HG02885 (cell line): Measurements from ENCODE around the gene PPIA.
"Not testable (repeated sequence)": the region's sequence is repeated elsewhere in the genome, so short reads cannot be mapped to it uniquely, and the experiment has no call there.

Experiments used
- ATAC-seq: cut with Tn5 transposase; IDR thresholded peaks from one replicate; pipeline ENCODE4 v1.9.1; 2021; ENCODE audit warnings: mild to moderate bottlenecking; ENCODE audit not compliant: unreplicated experiment, poor library complexity

PPIA gene

DNA sequence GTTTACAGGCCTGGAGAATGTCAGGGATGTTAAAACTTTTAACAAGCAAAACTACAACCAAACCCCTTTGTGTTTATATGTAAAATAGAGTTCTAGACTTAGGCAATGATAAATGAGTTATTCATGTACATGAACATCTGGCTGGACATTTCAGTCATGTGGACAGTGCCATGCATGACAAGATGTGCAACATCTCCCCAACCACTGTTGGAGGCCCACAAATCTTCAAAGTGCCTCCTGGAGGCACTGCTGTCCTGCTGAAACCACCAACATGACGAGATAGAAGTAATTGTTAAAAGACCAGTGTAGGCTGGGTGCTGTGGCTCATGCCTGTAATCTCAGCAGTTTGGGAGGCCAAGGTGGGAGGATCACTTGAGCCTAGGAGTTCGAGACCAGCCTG is 18.4 kb downstream of the PPIA start:
- no peak for ATAC-seq

DNA sequence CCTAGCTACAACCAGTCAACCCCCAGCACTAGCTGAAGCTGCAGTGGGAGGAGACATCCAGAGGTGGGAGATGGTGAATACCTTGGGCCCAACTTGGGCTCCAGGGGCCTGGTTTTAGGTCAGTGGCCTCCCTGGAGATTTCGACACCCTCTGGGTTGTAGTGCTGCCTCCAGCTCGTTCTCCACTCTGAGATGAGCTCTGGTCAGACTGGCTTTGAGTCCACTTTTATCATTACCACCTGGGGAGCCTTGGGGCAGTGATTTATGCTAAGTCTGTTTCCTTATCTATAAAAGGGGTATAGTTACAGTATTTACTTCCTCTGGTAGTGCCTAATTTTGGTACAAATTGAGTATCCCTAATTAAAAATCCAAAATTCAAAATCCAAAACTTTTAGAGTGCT is 22.8 kb downstream of the PPIA start:
- ATAC-seq, result no peak

DNA sequence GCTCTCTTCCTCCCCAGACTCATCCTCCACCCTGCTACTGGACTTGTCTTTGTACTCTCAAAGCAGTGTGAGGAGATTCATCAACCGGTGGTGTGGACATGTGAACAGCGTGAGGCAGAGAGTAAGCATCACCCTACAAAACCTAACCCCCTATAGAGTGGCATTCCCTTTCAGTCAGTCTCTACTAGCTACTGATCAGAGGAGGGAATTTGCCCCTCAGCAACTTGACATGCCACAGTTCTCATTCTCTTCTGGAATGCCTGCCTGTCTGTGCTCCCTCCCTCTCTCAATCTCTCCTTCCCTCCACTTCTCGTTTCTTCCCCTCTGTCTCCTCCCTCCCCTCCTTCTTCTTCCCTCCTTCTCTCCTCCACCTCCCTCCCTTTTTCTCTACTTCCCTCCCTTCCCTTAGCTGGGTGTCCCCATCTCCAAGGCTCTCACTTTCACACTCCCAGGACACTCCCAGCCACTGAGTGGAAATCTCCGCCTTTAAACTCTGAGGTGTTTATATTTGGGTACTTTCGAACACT is 26.8 kb downstream of the PPIA start:
- ATAC-seq, result no peak

DNA sequence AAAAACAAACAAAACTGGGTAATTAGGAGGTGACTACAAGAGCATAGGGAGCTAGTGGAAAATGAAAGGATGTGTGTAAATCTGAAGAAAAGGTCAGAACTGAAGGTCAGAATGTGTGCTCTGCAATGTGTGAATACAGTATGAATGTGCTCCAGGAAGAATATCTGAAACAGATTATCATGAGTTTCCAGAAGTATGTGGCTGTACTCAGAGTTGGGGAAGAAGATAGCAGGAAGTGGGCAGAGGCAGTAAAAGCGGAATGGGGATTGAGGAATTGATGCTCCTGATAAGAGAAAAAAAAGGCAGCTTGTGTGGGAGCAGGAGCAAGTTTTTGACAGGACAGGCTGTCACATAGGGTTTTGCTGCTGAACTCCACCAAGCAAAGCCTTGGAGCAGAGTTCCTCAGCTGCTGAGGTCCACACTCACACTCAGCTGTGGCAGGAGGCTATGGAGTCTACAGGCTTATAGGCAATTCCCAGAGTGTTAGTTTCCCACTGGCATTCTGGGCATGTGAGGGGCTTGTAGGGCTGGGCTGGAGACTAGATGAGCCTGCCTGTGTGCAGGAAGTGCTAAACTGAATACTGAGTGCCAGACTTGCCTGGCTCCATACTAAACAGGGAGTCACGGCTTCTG is 28.5 kb downstream of the PPIA start:
- no peak for ATAC-seq

DNA sequence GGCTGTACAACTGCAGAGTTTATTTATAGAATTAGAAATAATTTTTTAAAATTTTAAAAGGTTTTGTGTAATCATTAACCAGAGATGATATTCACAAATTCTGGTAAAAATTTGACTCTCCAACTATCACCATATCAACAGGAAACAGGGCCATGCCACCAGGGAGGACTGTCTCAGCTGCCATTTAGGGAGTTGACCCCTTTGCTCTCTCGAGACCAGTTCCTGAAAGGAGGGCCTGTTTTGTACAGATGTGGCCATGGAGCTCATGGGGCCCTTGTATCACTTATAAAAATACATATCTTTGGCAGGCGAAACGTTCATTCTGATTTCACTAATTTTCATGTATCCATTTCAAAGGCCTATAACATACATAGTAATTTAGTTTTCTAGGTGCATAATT is 31.1 kb downstream of the PPIA start:
- ATAC-seq, result no peak

DNA sequence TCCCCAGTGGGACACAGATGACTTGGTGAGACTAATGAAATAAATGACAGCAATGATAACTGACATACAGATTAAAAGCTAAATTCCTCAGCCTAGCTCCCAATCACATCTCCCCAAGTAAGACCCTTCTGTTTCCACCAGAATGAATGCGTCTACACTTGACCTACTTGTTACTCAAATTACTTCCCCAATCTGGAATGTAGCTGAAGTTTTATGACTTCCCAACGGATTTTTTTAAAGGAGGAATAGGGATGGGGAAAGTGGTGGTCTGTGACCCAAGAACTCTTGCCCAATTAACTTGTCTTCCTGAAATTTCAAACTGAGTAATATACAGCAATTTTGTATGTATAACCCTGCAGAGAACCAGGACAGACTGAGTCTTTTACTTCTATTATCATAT is 42.3 kb downstream of the PPIA start:
- ATAC-seq, result no peak

DNA sequence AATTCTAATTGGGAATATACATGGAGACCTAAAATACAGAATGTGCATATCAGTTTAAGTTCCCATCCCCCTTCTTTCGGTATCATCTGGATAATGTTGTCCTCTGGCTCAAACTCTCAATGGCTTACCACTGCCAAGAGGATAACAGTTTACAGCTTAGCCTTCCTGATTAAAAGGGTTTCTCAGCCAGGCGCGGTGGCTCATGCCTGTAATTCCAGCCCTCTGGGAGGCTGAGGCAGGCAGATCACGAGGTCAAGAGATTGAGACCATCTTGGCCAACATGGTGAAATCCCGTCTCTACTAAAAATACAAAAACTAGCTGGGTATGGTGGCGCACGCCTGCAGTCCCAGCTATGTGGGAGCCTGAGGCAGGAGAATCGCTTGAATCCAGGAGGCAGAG is 46.2 kb downstream of the PPIA start:
- ATAC-seq, result not testable (repeated sequence)

DNA sequence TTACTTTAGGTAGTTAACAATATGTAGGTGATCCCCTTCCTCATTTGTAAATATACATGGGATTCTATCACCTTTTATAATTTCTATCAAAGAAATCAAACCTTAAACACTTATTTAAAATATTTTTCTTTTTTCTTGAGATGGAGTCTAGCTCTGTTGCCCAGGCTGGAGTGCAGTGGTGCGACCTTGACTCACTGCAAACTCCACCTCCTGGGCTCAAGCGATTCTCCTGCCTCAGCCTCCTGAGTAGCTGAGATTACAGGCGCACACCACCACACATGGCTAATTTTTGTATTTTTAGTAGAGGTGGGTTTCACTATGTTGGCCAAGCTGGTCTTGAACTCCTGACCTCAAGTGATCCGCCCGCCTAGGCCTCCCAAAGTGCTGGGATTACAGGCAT is 47.0 kb downstream of the PPIA start:
- ATAC-seq, result not testable (repeated sequence)

DNA sequence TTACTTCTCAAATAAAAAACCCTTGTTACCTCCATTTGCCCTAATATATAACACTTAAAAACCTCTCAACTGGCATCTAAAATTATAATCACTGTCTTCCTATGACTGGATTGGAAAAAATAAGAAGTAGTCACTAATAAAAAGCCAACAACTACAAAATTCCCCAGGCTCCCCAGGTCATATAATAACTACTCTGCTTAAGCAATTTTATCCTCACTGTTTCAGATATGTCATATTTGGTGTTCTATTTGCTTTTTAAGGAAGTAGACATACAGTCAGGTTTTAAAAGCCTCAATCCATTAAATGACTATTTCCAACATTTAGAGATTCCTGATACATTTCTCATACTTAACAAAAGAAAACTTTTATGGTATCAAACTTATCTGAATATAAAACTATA is 49.0 kb downstream of the PPIA start:
- ATAC-seq, result no peak

DNA sequence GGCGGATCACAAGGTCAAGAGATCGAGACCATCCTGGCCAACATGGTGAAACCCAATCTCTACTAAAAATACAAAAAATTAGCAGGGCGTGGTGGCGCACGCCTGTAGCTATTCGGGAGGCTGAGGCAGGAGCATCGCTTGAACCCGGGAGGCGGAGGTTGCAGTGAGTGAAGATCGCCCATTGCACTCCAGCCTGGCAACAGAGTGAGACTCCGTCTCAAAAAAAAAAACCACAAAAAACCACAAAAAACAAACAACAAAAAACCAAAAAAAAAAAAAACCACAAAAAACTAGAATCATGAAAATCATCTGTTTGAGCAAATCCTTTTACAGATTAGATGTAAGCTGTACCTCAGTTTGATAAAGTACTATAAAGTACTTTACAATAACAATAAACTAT is 49.9 kb downstream of the PPIA start:
- not testable (repeated sequence) for ATAC-seq

DNA sequence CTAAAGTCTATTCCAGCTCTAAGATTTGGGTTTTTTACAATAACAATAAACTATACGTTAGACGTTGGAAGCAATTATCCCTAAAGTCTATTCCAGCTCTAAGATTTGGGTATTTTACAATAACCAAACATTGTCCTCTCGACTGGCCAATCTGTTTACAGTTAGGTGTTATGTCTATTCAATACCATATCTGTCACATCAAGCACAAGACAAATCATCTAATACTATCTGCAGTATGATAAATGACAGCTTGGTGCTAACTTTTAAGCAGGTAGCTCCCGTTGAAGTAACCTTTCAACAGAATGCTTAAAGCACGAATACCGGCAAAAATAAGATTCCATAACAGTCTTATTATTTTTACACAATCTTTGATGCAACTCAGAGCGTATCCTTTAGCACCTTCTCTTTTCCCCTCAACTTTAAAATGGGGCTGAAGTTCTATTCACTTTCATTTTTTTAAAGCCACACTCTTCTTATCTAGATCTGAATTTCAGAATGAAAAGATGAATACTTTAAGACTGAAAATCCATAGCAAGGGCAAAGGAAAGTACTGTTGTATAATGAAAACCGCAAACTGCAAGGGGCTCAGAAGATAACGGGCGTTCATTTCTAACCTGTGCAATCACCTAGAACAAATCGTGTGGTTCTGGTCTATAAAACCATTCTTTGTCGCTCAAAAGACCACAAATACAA is 50.5 kb downstream of the PPIA start:
- ATAC-seq, result no peak

DNA sequence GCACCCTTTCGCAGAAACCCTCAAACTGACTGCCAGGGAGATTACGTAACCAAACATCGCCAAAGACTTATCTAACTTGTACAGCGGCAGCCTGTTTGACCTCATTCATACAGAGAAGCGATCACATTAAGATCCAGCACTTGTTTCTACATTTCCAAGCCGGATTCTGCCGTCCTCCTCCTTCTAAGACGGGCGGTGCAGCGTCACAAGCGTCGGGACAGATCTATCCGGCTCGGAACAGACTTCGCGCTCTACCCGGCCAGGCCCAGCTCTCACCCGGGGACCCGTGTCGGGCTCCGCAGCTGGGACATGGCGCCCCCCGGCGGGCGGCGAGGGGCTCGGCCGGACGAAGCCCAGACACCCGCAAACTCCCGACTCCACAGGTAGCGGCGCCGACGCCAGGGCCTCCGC is 51.0 kb downstream of the PPIA start:
- ATAC-seq, result peak; percentile 67

DNA sequence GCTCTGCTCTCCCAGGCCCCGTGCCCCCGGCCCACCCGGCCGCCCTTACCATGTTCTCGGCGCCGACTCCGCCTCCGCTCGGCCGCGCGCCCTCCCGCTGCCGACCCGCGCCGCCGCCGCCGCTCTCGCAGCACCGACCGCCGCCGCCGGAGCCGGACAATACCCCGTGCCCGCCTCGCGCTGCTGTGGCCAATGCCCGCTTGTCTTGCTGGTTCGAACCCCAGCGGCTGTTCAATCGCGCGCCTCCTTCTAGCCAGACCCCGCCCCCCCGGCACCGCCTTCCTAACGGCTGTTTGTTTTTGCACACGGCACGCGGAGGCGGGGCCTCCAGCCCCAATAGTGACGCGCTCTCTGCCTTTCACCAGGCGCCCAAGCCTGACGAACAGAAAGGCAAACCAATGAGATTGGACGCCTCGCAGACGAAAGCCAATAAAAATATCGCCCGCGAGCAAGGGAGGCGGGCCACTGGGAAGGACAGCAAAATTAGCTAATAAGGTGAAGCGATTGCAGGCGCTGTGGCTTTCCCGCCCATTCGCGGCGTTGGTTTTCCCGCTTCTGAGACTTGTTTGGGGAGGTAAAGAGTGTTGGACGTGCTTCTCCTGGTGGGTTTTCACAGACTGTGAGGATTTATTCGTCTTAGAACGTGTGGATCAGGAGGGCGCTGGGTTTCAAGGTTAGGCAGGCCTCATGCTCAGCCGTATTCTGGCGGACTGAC is 51.6 kb downstream of the PPIA start, which contains the start of gene H2AZ2:
H2AZ2 (minus strand) TSS at position 168 of the 715 bp plus-strand sequence; CDS start at position 52, 116 bp downstream.
- ATAC-seq, result peak; percentile 85

DNA sequence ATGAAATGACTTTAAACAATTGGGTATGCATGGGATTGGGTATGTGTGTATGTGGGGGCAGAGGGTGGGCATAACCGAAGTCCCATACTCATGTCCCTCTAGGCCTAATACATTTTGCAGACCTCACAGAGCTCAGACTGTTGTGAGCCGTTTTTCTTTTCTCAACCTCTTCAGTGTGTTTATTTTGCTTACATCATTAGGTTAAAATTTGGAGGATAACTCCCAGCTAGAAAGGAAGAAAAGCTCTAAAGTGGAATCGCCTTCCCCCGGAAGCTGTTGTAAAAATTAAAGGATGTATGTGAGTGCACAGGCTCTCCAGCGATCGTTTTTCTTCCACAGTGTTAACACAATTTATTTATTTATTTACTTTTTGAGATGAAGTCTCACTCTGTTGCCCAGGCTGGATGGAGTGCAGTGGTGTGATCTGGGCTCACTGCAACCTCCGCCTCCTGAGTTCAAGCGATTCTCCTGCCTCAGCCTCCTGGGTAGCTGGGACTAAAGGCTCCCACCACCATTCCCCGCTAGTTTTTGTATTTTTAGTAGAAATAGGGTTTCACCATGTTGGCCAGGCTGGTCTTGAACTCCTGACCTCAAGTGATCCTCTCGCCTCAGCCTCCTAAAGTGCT is 52.9 kb downstream of the PPIA start:
- no peak for ATAC-seq

DNA sequence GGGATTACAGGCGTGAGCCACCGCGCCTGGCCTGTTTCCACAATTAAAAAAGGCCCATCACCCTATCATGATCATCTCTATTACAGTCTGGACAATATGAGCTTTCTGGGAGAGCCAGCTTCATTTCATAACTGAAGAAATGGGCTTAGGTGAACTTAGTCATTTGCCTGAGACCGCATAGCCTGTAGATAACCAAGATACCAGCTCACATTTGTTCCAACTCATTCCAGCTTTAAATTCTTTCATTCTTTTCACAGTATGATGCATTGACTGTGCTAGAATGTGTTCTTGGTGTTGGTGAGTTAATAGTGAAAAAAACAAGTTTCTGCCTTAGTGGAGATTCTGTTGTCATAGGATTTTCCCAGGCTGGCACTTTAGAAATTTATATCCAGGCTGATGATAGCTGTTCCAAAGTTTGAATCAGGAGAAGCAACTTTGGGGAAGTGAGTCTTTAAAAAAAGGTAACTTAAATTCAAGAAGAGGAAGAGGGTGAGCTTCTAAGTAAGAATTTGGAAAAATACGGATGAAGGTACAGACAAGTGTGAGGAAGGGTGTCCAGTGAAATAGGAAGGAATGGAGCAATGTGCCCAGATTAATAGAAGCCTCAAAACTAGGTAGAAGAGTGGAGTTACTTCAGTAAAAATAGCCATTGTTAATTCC is 53.5 kb downstream of the PPIA start:
- no peak for ATAC-seq

DNA sequence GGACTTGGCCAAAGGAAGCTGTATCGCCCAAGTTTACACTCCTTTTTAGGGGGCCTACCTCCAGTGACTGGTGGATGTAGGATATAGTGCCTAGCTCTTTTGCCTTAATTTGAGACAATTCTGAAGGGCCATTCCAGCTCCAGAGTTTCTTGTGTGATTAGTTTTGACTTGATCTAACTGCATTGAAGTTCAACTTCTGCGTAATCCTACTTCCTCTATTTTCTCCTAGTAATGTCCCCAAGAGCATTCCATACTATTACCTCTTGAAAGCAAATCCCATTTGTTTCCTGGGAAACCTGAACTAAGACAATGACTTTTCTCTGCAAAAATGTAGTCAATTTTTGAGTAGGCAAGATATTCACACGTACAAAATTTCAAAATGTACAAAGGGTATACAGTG is 56.1 kb downstream of the PPIA start:
- no peak for ATAC-seq
